H1 (cell line): ENCODE results near the gene BTBD16. TPM values are rescaled to one million over a fixed set of nuclear protein-coding genes. Genes with fewer than 3 reads are reported as not detected.

Source experiments
- CTCF ChIA-PET: fragments of 300-600 bp; sonication (Branson Sonifier 250); formaldehyde crosslinking; loops from one replicate; lab custom pipeline; 2021; ENCODE audit not compliant: partially characterized antibody; lab: Charles Lee
- POLR2A ChIA-PET: fragments of 300-600 bp; sonication (Branson Sonifier 250); formaldehyde crosslinking; loops from one replicate; lab custom pipeline; 2021; ENCODE audit warnings: inconsistent platforms; ENCODE audit not compliant: partially characterized antibody; lab: Charles Lee
- DNase-seq, 2 experiments: peaks; one replicate each; pipeline versions ENCODE4 v3.0.0 to v3.0.0-alpha.2; 2010 to 2022; ENCODE audit warnings: low spot score in 2 of 2, low read depth in 1 of 2, mixed read lengths in 1 of 2
- FAIRE-seq: peaks from 2 replicates; lab custom pipeline; 2011; peaks lifted over from hg19 to GRCh38; lab: Jason Lieb, UNC
- H2AFZ ChIP-seq: 2 replicates; pipeline ENCODE4 v1.8.1; 2012; ENCODE audit warnings: low read length, inconsistent platforms
- H2AK5ac ChIP-seq: 2 replicates; pipeline ENCODE4 v1.6.1; 2013; ENCODE audit warnings: low read depth, low read length
- H2BK120ac ChIP-seq: replicated peaks from 2 replicates; pipeline ENCODE3; 2013; ENCODE audit warnings: low read depth, low read length, inconsistent platforms
- H2BK12ac ChIP-seq: 2 replicates; pipeline ENCODE4 v1.6.1; 2013; ENCODE audit warnings: low read depth, low read length
- H2BK15ac ChIP-seq: 2 replicates; pipeline ENCODE4 v1.6.1; 2013; ENCODE audit warnings: low read length
- H2BK20ac ChIP-seq: 2 replicates; pipeline ENCODE4 v1.6.1; 2013; ENCODE audit warnings: low read length
- H2BK5ac ChIP-seq: 2 replicates; pipeline ENCODE4 v1.6.1; 2013; ENCODE audit warnings: low read depth, low read length
- H3K14ac ChIP-seq: 2 replicates; pipeline ENCODE4 v1.6.1; 2013; ENCODE audit warnings: inconsistent platforms; ENCODE audit not compliant: insufficient read length
- H3K18ac ChIP-seq: 2 replicates; pipeline ENCODE4 v1.6.1; 2013; ENCODE audit warnings: low read length; ENCODE audit errors: extremely low read depth
- H3K23ac ChIP-seq: 2 replicates; pipeline ENCODE4 v1.6.1; 2013; ENCODE audit warnings: inconsistent platforms; ENCODE audit not compliant: insufficient read length
- H3K23me2 ChIP-seq: 2 replicates; pipeline ENCODE4 v1.6.1; 2013; ENCODE audit warnings: low read depth, low read length
- H3K27ac ChIP-seq: 2 replicates; pipeline ENCODE4 v1.6.1; 2011; ENCODE audit warnings: low read depth, low read length, inconsistent platforms
- H3K27me3 ChIP-seq, 4 experiments: replicated peaks in 1 of 4; 1 replicate in 1 of 4; 2 replicates in 3 of 4; pipeline versions ENCODE4 v1.6.1 to v1.8.1; 2011 to 2013; ENCODE audit warnings: low read length in 3 of 4, mild to moderate bottlenecking in 3 of 4, inconsistent platforms in 2 of 4, mixed read lengths in 2 of 4, moderate library complexity in 1 of 4; ENCODE audit not compliant: control insufficient read depth in 3 of 4, insufficient read depth in 3 of 4; ENCODE audit errors: extremely low read depth in 1 of 4
- H3K36me3 ChIP-seq, 4 experiments: 2 replicates each; pipeline versions ENCODE4 v1.6.1 to v1.8.1; 2011 to 2013; ENCODE audit warnings: mild to moderate bottlenecking in 4 of 4, low read length in 3 of 4, moderate library complexity in 2 of 4, control low read depth in 1 of 4, inconsistent platforms in 1 of 4; ENCODE audit not compliant: insufficient read depth in 4 of 4, control insufficient read depth in 2 of 4
- H3K4ac ChIP-seq: replicated peaks from 2 replicates; pipeline ENCODE3; 2013; ENCODE audit warnings: low read length, low read depth, mixed read lengths, inconsistent platforms; ENCODE audit not compliant: insufficient read length
- H3K4me1 ChIP-seq, 4 experiments: replicated peaks in 1 of 4; 1 replicate in 1 of 4; 2 replicates in 3 of 4; pipeline versions ENCODE4 v1.6.1 to v1.8.1; 2011 to 2013; ENCODE audit warnings: low read length in 3 of 4, inconsistent platforms in 2 of 4, mixed read lengths in 1 of 4; ENCODE audit not compliant: insufficient read depth in 4 of 4, control insufficient read depth in 3 of 4
- H3K4me2 ChIP-seq, 2 experiments: 2 replicates each; pipeline versions ENCODE4 v1.6.1 to v1.8.1; 2011 to 2013; ENCODE audit warnings: low read depth in 2 of 2, low read length in 2 of 2, control low read depth in 1 of 2, inconsistent platforms in 1 of 2, mild to moderate bottlenecking in 1 of 2; ENCODE audit not compliant: insufficient read depth in 1 of 2
- H3K4me3 ChIP-seq, 4 experiments: fragments of 200-600, 300-600 bp in 1 of 4; sonication (generic), shearing (Covaris generic), sonication (Bioruptor Twin) in 1 of 4; 2 replicates each; pipeline versions ENCODE4 v1.5.1 to v1.8.1; 2011 to 2016; ENCODE audit warnings: low read length in 4 of 4, low read depth in 3 of 4, control low read depth in 2 of 4, inconsistent platforms in 2 of 4, mild to moderate bottlenecking in 2 of 4, mixed read lengths in 1 of 4, moderate library complexity in 1 of 4; ENCODE audit not compliant: insufficient read depth in 2 of 4; ENCODE audit errors: extremely low read depth in 1 of 4
- H3K56ac ChIP-seq: replicated peaks from 2 replicates; pipeline ENCODE3; 2013; ENCODE audit warnings: low read depth, mild to moderate bottlenecking, mixed read lengths, low read length, inconsistent platforms; ENCODE audit not compliant: insufficient read length
- H3K79me1 ChIP-seq: 2 replicates; pipeline ENCODE4 v1.6.1; 2013; ENCODE audit warnings: low read depth, low read length, control low read depth
- H3K79me2 ChIP-seq, 2 experiments: 2 replicates each; pipeline versions ENCODE4 v1.6.1 to v1.8.1; 2012 to 2013; ENCODE audit warnings: low read length in 2 of 2, mild to moderate bottlenecking in 2 of 2, inconsistent platforms in 1 of 2; ENCODE audit not compliant: insufficient read depth in 2 of 2, control insufficient read depth in 1 of 2
- H3K9ac ChIP-seq, 4 experiments: replicated peaks in 1 of 4; 1 replicate in 1 of 4; 2 replicates in 3 of 4; pipeline versions ENCODE4 v1.6.1 to v1.8.1; 2011 to 2013; ENCODE audit warnings: low read depth in 3 of 4, low read length in 3 of 4, control low read depth in 2 of 4, mild to moderate bottlenecking in 2 of 4, moderate library complexity in 2 of 4, inconsistent platforms in 1 of 4; ENCODE audit errors: extremely low read depth in 1 of 4
- H3K9me3 ChIP-seq, 2 experiments: 2 replicates each; pipeline versions ENCODE4 v1.6.1 to v1.8.1; 2012 to 2013; ENCODE audit warnings: mild to moderate bottlenecking in 2 of 2, moderate library complexity in 2 of 2, control low read depth in 1 of 2, inconsistent platforms in 1 of 2, low read depth in 1 of 2, low read length in 1 of 2, mixed read lengths in 1 of 2; ENCODE audit not compliant: insufficient read depth in 2 of 2
- H4K20me1 ChIP-seq, 2 experiments: replicated peaks in 1 of 2; 2 replicates each; pipeline versions ENCODE3 to v1.8.1; 2011 to 2013; ENCODE audit warnings: inconsistent platforms in 2 of 2, low read length in 2 of 2, mild to moderate bottlenecking in 1 of 2; ENCODE audit not compliant: insufficient read depth in 2 of 2, control insufficient read depth in 1 of 2
- H4K5ac ChIP-seq: 2 replicates; pipeline ENCODE4 v1.6.1; 2013; ENCODE audit warnings: low read length, low read depth, mixed read lengths, inconsistent platforms; ENCODE audit not compliant: insufficient read length
- H4K8ac ChIP-seq: 2 replicates; pipeline ENCODE4 v1.8.0; 2013; ENCODE audit warnings: mild to moderate bottlenecking, moderate library complexity, low read length, inconsistent platforms; ENCODE audit not compliant: insufficient read depth; ENCODE audit errors: extremely low read depth
- H4K91ac ChIP-seq: replicated peaks from 2 replicates; pipeline ENCODE3; 2013; ENCODE audit warnings: low read length, mixed read lengths, inconsistent platforms; ENCODE audit not compliant: insufficient read length
- CHD1 ChIP-seq: IDR thresholded peaks from 2 replicates; pipeline ENCODE4 v1.6.1; 2012; ENCODE audit warnings: low read depth, low read length, improper control_type of control experiment
- EGR1 ChIP-seq: IDR thresholded peaks from 2 replicates; pipeline ENCODE4 v1.6.1; 2011; ENCODE audit warnings: low read depth, low read length, borderline replicate concordance
- JUND ChIP-seq: IDR thresholded peaks from 2 replicates; pipeline ENCODE4 v1.6.1; 2011; ENCODE audit warnings: mild to moderate bottlenecking, improper control_type of control experiment, low read length
- RAD21 ChIP-seq, 2 experiments: IDR thresholded peaks in 1 of 2; conservative IDR thresholded peaks in 1 of 2; 2 replicates each; pipeline ENCODE4 v1.6.1; 2011; ENCODE audit warnings: low read depth in 2 of 2, low read length in 2 of 2, improper control_type of control experiment in 1 of 2, inconsistent platforms in 1 of 2, mild to moderate bottlenecking in 1 of 2, moderate library complexity in 1 of 2
- WGBS, 2 experiments: shearing (Covaris generic) in 1 of 2; methylation state at CpG; one replicate each; pipeline versions ENCODE4 v1.1.6 to v1.1.7; 2013 to 2015; ENCODE audit warnings: low lambda C conversion rate in 2 of 2, mixed read lengths in 2 of 2, inconsistent platforms in 1 of 2, low coverage in 1 of 2, missing lambda C conversion rate in 1 of 2; ENCODE audit not compliant: insufficient replicate concordance in 2 of 2, insufficient coverage in 1 of 2, insufficient read length in 1 of 2; ENCODE audit errors: extremely low coverage in 1 of 2, missing lambda C conversion rate in 1 of 2; 5-methylcytosine and 5-hydroxymethylcytosine counted together
- polyA plus RNA-seq, 7 experiments: library from polyadenylated mRNA; depleted of rRNA in 3 of 7; stranded (reverse) in 5 of 7; unstranded in 2 of 7; fragments of >200 nt in 5 of 7; fragments of 200-250 nt in 2 of 7; gene quantifications; 1 replicate in 5 of 7; 2 replicates in 1 of 7; 4 replicates in 1 of 7; pipeline versions ENCODE4 v1.2.1 to v1.2.3, GENCODE V29; 2011 to 2013; ENCODE audit warnings: missing spikeins in 2 of 7, mixed read lengths in 2 of 7
- total RNA-seq: library from RNA; stranded (reverse); fragmentation: NEBNext Ultra II Directional; extraction: Animal tissue kit (Norgen Biotek cat#: 25700); gene quantifications from 2 replicates; pipeline ENCODE4 v1.2.1, GENCODE V29; 2021
- TF ChIP-seq, protein P1 (sequence below), 3 experiments: IDR thresholded peaks; 1 replicate in 2 of 3; 2 replicates in 1 of 3; pipeline versions ENCODE4 v1.5.1 to v1.6.1; 2011; ENCODE audit warnings: low read length in 3 of 3, mild to moderate bottlenecking in 3 of 3, inconsistent platforms in 2 of 3, low read depth in 1 of 3, moderate library complexity in 1 of 3; ENCODE audit not compliant: insufficient read depth in 1 of 3; ENCODE audit errors: control extremely low read depth in 1 of 3

BTBD16 gene
- total and polyA plus RNA-seq, 2 of the 8 experiments (the other 6 are each of a cell fraction or from before 2014, with no cell fraction given) = 0.05 TPM; not detected in 1

DNA sequence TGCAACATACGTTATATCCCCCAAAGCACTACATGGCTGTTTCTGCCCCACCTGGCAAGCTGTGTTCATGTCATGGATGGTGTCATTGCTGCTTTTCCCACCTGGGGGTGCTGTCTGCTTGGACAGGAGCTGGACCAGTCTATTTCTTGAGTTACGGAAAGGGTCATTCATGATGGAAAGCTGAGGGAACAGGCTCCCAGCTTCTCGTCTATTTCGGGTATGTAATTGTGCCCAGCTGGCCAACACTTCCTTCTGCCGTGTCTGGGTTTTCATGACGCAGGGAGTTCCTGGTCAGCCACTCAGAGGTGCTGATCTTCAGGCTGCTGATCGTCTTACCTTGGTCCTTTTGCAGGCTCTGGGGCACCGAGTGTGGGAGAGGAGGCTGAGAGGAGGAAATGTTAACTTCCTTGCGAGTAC is 8.6 kb downstream of the BTBD16 start:
- no peaks in the 10 kb centered on the region for H3K27me3 ChIP-seq
- no peak overlapping the region for H3K23ac ChIP-seq
- no peak overlapping the region for H3K9ac ChIP-seq
- H4K5ac ChIP-seq = no peak overlapping the region
- FAIRE-seq (peak; percentile 93), DNase-seq (peak in 1 of 2 experiments; percentile 86)
- CTCF ChIA-PET = interaction anchor here (0.6 to 10.8 kb wide), 35 partner anchors 9 to 762 kb away, joined by 3 to 74 read pairs (median 5); partner anchors contain the start of gene BTBD16
- H3K4me2 ChIP-seq = no peak overlapping the region; a peak in 1 of 4 replicates
- H2BK120ac ChIP-seq = no peak overlapping the region
- H3K56ac ChIP-seq = no peak overlapping the region
- H3K79me1 ChIP-seq = no peaks in the 10 kb centered on the region
- H2BK20ac ChIP-seq = no peak overlapping the region; the same call in 1 of the 2 replicates
- H3K23me2 ChIP-seq = no peaks in the 10 kb centered on the region
- no peaks in the 10 kb centered on the region for H4K20me1 ChIP-seq
- H2BK5ac ChIP-seq = no peak overlapping the region
- H3K4me3 ChIP-seq = no peak overlapping the region
- no peak overlapping the region for H3K14ac ChIP-seq
- H3K4me1 ChIP-seq = peaks cover 0 to 6% (median 2%) of the 10 kb centered on the region in 4 experiments; a peak in 2 of 7 replicates
- no peak overlapping the region for H2AK5ac ChIP-seq
- H2BK15ac ChIP-seq = no peak overlapping the region
- no peak overlapping the region for H3K4ac ChIP-seq
- WGBS, 2 experiments = 77% methylated on average over 9 of the region's 9 CpGs; no CpG with 5 or more reads in 1 of the 2 experiments
- peak overlapping the region; percentile 48; the same call in 1 of the 2 replicates for H2AFZ ChIP-seq
- no peak overlapping the region for H3K27ac ChIP-seq
- TF ChIP-seq RAD21 (IDR thresholded peaks at IDR 0.05 in 1 of 2, conservative IDR thresholded peaks at IDR 0.05 in 1 of 2; ENCODE audit: low read depth in 2 of 2, low read length in 2 of 2) (peak; percentile 93 to 97), EGR1 (no peak), CHD1 (no peak), JUND (no peak)
- TF ChIP-seq, protein P1, sequence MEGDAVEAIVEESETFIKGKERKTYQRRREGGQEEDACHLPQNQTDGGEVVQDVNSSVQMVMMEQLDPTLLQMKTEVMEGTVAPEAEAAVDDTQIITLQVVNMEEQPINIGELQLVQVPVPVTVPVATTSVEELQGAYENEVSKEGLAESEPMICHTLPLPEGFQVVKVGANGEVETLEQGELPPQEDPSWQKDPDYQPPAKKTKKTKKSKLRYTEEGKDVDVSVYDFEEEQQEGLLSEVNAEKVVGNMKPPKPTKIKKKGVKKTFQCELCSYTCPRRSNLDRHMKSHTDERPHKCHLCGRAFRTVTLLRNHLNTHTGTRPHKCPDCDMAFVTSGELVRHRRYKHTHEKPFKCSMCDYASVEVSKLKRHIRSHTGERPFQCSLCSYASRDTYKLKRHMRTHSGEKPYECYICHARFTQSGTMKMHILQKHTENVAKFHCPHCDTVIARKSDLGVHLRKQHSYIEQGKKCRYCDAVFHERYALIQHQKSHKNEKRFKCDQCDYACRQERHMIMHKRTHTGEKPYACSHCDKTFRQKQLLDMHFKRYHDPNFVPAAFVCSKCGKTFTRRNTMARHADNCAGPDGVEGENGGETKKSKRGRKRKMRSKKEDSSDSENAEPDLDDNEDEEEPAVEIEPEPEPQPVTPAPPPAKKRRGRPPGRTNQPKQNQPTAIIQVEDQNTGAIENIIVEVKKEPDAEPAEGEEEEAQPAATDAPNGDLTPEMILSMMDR (IDR thresholded peaks at IDR 0.05; ENCODE audit: control extremely low read depth in 1 of 3, insufficient read depth in 1 of 3, low read depth in 1 of 3, low read length in 3 of 3) = peak; percentile 87 to 93 (median 89)
- POLR2A ChIA-PET = no interaction called here
- no peak overlapping the region for H3K18ac ChIP-seq
- H4K8ac ChIP-seq = no peak overlapping the region; the same call in 1 of the 2 replicates
- H3K36me3 ChIP-seq = no peaks in the 10 kb centered on the region
- no peaks in the 10 kb centered on the region for H3K9me3 ChIP-seq
- H2BK12ac ChIP-seq = no peak overlapping the region
- no peak overlapping the region for H4K91ac ChIP-seq
- no peaks in the 10 kb centered on the region for H3K79me2 ChIP-seq
